Measurements from ENCODE around the gene TRIP13.

DNA sequence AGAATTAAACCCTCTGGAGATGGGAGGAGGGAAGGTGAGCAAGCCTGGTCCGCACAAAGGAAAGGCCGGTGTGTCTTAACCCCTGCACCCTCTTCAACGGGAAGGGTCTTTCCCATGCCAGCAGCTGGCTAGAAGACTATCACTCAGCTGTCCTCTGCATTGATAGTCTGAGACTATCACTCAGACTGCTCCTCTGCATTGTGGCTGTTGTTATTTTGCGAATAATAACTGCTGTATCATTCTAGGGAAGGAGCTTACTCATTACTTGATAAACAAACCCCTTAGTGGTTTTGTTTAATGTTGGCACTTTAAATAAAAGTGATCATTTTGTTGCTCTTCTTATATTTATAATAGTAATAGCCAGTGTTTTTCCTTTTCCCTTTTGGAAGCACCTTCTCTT lies 8.1 kb downstream of the TRIP13 start:
- TF ChIP-seq ELF1 (CRISPR knock-in tag; IDR thresholded peaks at IDR 0.05) (no peak), ZNF629 (CRISPR knock-in tag; conservative IDR thresholded peaks at IDR 0.05) (no peak), ZNF761 (CRISPR knock-in tag; conservative IDR thresholded peaks at IDR 0.05) (no peak), PHF21A (CRISPR knock-in tag; IDR thresholded peaks at IDR 0.05) (no peak)
- TF ChIP-seq, protein P1, sequence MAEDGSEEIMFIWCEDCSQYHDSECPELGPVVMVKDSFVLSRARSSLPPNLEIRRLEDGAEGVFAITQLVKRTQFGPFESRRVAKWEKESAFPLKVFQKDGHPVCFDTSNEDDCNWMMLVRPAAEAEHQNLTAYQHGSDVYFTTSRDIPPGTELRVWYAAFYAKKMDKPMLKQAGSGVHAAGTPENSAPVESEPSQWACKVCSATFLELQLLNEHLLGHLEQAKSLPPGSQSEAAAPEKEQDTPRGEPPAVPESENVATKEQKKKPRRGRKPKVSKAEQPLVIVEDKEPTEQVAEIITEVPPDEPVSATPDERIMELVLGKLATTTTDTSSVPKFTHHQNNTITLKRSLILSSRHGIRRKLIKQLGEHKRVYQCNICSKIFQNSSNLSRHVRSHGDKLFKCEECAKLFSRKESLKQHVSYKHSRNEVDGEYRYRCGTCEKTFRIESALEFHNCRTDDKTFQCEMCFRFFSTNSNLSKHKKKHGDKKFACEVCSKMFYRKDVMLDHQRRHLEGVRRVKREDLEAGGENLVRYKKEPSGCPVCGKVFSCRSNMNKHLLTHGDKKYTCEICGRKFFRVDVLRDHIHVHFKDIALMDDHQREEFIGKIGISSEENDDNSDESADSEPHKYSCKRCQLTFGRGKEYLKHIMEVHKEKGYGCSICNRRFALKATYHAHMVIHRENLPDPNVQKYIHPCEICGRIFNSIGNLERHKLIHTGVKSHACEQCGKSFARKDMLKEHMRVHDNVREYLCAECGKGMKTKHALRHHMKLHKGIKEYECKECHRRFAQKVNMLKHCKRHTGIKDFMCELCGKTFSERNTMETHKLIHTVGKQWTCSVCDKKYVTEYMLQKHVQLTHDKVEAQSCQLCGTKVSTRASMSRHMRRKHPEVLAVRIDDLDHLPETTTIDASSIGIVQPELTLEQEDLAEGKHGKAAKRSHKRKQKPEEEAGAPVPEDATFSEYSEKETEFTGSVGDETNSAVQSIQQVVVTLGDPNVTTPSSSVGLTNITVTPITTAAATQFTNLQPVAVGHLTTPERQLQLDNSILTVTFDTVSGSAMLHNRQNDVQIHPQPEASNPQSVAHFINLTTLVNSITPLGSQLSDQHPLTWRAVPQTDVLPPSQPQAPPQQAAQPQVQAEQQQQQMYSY (CRISPR knock-in tag; IDR thresholded peaks at IDR 0.05): no peak

Data from HepG2 (cell line).